Brain pericyte (primary cell): ENCODE results near the gene LILRA6.
"Not testable (repeated sequence)": the region's sequence is repeated elsewhere in the genome, so short reads cannot be mapped to it uniquely, and the experiment has no call there.

Experiments
- DNase-seq: peaks from one replicate; pipeline ENCODE4 v3.0.0-alpha.2; 2012; ENCODE audit warnings: low read depth, low spot score

LILRA6 gene

DNA sequence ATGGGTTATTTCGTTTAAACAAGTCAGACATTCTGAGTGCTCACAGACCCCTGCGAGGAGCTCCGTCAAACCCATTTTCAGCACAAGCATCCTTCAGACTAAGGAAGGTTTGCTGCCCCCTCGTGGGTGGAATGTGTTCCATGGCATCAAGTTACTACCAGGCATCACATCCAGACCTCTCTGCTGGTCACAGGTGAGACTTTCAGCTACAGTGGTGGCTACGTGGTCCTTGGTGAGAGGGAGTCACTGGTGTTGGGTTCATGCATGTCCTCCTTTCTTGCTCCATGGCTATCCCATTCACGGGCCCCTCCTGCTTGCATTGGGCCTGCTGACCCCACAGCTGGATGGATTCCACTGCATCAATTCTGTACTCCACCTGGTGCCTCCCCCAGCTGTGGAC is 23.5 kb upstream of the LILRA6 start:
- no peak for DNase-seq

DNA sequence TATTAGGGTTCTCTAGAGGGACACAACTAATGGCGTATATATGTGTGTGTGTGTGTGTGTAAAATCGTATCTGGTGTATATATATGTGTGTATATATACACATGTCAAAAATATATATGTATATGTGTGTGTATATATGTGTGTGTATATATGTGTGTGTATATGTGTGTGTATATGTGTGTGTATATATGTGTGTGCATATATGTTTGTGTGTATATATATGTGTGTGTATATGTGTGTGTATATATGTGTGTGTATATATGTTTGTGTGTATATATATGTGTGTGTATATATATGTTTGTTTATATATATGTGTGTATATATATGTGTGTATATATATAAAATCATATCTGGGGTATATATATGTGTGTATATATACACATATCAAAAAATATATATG is 19.9 kb upstream of the LILRA6 start:
- no peak for DNase-seq

DNA sequence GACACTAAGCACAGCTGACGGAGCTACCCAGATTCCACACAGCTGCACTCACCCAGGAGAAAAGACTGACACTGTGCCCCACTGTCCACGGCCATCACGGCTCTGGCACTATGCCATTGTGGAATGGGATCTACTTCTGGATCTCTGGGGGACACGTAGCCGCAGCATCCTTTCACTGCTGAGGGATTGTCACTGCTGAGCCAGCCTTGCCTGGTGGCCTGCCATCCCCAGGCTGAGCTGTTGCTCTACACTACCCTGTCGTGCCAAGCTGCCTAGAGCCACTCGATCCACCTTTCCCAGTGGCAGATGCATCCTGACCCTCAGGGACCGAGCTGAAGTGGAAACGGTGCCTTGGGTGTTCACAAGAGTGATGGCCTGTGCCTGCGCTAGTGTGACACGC is 19.5 kb upstream of the LILRA6 start:
- DNase-seq, result no peak

DNA sequence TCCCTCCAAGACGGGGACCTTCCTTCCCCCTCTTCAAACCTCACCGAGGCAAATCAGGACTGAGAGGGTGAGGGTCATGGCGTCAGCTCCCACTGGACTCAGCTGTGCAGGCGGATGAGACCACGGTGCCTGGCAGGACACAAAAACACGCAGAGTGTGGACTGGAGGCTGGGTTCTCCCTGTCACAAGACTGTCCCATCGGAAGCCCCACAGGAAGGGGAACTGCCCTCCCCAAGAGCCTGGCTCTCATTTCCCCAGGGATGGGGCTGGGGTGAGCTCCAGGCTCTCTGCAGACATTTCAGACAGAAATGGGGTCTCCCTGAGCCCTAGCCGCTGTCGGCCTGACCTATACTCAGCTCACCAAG is 14.5 kb upstream of the LILRA6 start, which contains the start of gene LILRB5:
LILRB5 (minus strand) TSS at position 158 of the 365 bp plus-strand sequence; CDS start at position 78, 80 bp downstream.
- no peak for DNase-seq

DNA sequence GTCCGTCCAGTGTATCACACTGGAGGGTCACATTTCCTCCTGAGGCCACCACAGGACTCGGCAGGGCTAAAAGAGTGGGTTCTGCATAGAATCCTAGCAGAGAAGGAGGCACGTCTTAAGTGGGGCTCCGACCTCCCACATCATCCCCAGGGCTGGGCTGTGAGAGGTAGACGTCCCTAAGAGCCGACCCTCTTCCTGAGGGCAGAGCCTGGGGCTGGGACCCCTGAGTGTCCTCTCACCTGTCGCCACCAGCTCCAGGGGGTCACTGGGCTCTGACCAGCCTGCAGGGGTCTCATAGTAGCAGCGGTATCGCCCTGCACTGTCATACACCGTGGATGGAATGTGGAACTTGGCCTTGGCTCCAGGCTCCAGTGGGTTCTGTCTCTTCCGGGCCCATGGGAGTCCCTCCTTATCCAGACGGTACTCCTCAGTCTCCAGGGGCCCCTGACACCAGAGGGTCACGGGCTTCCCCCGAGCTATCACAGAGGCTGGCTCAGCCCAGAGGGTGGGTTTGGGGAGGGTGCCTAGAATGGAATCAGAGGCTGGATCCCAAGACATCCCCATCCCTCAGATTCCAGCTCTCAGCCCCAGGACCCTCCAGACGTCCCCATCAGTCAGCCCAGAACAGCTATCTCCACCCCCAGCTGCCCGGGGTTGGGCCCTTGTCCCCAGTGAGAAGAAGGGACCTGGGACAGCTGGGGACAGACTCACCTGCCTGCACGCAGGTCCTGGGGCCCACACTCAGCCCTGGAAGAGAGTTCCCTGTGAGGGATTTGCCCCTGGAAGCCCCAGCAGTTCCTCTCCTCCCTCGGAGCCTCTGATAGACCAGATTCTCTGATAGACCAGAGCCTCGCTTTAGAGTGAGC is 13.9 kb upstream of the LILRA6 start:
- DNase-seq, result no peak

DNA sequence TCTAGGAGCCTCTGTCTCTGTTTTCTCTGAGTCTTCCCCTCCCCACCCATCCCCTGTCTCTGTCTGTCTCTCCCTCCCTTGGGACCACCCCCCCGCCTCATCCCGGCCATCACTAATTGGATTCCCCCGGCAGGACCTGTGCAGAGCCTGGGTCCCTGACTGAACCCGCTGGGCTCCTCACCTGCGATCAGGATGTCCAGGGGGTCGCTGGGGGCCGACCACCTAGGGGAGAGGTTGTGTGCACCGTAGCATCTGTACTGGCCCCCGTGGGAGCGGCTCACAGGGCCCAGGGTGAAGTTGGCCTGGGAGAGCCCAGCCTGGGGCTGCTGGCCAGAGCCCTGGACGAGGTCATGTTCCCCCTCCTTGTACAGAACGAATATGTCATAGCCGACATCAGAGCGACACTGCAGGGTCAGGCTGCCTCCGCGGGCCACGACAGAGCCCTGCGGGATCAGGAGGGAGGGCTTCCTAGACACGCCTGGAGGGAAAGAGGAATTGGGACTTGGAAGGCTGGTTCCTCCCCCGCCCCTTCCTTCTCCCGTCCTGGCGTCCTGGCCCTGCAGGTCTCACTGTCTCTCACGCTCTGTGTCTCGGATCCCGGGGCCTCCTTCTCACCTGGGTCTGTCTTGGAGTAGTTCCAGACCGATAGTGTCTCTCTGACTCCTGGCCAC is 12.7 kb upstream of the LILRA6 start:
- DNase-seq, result no peak

DNA sequence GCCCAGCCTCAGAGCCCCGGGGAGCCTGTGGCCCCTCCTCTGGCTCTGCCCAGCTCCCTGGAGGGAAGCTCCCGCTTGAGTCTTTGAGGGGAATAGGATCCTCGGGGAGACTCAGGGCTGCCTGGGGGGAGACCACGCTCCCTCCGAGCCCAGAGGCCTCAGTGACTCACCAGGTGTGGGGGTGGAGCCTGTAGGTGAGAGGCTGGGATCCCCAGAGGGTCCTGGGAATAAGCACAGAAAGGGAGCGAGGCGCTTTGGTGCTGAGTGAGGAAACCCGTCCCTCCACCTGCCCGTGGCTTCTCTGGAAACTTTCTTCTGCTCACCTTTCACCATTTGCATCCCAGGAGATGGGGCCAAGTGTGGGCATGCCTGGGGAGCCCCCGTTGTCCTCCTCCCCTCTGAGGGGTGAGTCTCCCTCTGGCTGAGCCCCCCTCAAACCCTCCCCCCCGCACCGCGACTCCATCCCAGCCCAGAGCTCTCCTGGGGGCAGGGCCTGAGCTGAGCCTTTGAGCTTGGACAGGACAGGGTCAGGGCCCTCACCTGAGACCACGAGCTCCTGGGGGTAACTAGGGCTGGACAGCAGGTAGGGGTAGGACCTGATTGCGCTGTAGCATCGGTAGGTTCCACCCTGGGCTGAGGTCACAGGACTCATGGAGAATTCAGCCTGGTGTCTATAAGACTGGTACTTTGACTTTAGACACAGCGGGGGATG is 11.8 kb upstream of the LILRA6 start:
- DNase-seq, result no peak

DNA sequence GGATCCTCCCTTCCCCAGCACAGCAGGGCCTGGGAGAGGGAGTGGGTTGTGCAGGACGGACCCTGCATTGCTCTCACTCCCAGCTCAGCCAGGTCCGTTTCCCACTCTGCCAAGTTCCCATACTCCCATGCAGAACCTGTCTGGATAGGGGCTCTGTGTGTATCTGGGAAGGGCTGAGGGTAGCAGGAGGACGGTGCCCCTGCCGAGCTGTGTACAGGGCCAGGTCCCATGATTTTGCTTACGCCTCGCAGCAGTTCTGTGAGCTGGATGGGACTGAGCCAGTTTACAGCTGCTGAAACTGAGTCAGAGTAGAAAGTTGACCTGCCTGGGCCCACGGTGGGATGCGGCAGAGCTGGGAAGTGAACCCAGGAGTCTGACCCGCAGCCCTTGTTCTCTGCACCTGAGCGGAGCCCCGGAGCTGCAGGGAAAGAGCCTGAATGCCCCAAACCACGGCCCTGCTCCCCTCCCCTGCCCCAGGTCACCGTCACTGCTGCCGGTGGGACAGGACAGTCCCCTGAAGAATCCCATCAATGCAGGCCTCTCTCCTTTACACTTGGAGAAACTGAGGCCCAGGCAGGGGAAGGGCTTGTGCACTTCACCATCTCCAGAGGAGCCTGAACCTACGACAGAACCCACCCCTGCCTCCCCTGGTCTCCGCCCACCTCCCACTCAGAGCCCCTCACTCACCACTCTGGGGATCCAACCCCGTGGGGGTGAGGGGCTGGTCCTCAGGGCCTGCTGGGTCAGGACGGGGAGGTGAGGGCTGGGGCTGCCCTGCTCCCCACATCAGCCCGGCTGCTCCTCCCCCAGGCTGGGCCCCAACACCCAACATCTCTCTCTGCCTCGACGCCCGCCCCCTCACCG is 11.0 kb upstream of the LILRA6 start:
- DNase-seq, result no peak

DNA sequence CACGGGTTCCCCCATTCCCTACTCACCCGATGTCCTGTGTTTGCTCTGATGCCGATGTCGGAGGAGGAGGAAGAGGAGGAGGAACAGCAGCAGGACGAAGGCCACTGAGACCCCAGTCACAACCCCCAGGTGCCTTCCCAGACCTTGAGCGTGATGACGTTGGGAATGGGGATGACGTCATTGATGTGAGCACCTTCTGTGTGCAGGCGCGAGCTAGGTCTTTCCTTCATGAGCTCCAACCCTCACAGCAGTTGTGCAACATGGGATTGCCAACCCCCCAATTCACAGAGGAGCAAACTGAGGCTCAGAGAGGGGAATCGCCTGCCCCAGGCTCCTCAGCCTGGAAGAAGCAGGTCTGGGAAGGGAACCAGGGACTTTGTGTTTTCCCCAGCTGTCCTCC is 10.3 kb upstream of the LILRA6 start:
- DNase-seq, result no peak

DNA sequence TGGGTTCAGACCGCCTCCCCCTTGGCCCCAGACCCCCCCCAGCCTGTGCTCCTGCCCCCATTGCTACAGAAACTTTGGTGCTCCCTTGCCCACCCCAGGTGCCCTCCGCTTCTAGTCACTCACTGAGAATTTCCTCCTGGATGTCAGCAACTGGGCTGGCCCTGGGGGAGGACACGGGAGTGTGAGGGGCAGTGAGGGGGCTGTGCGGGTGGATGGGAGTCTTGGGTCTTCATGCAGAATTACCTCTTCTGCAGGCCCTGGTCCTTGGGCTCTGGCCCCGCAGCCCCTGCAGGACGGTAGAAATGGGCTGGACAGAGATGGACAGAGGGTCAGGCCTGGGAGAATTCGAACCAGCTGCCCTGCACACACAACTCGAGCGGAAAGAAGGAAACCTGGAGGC is 9.7 kb upstream of the LILRA6 start:
- DNase-seq, result no peak

DNA sequence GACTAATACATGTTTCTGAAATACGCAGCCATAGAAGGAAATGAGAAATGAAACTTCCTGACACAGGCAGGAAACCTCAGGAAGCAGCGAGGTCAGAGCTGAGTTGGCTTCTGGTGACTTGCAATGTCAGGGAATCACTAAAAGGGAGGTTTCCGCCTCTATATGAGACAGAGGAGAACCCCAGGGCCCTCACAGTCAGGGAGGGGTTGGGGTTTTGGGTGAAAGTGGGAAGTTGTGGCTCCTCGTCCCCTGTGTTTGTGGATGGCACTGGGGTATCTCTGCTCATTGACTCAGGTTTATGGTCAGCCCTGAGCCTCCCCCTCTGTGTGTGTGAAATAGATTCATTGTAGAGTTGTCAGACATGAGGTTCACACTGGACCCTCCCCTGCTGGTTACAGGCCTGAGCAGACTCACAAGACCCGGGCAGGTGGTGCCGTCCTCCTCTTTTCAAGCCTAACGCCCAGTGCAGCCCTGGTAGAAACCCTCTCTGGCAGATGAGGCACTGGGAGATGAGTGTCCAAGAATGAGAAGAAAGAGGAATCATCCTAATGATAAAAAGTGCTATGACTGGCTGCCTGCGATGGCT is 5.5 kb upstream of the LILRA6 start:
- no peak for DNase-seq

DNA sequence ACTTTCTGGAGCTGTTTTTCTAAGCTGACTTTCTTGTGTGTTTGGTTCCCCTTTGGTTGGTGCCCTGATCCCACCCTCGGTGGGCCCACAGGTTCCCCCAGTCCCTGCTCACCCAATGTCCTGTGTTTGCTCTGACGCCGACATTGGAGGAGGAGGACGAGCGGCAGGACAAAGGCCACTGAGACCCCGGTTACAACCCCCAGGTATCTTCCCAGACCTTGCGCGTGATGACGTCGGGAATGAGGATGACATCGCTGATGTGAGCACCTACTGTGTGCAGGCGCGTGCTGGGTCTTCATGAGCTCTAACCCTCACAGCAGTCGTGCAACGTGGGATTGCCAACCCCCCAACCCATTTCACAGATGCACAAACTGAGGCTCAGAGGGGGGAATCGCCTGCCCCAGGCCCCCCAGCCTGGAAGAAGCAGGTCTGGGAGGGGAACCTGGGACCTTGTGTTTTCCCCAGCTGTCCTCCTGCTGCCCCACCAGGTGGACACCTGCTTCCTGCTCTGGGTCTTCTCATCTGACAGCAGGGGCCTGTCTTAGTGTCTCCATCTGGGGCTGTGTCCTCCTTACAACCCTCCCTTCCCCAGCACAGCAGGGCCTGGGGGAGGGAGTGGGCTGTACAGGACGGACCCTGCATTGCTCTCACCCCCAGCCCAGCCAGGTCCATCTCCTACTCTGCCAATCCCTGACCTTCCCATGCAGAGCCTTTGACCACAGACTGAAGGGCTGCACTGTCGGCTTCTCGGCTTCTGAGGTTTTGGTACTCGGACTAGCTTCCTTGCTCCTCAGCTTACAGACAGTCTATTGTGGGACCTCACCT is 4.7 kb upstream of the LILRA6 start:
- no peak for DNase-seq

DNA sequence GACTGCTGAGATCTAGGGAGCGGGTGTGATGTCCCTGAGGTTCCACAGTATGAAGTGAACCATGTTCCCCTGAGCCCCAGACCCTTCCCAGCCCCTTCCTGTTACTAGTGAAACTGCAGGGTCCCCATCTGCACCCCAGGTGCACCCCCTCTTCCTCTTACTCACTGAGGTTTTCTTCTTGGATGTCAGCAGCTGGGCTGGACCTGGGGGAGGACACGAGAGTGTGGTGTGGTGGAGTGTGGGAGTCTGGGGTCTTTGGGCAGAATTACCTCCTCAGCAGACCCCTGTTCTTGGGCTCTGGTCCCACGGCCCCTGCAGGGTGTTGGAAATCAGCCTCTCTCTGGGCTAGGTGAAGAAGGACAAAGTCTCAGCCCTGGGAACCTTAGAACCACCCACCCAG is 3.3 kb upstream of the LILRA6 start:
- DNase-seq, result no peak

DNA sequence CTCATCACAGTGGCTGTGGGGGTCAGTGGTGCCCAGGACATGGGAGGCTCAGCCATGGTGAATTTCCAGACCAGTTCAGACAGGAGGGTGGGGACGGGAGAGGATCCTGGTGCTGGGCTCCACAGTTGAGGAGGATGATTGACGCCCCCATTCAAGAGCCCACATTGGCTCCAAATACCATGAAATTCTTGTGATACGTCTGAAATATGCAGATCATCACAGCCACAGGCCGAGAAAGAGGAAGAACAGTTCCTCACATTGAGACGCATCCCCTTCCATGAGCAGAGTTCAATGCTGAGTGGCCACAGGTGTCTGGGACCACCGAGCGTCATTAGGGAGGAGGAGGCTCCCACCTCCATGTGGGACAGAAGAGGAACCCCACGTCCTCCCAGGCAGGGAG is 1.2 kb upstream of the LILRA6 start:
- not testable (repeated sequence) for DNase-seq

DNA sequence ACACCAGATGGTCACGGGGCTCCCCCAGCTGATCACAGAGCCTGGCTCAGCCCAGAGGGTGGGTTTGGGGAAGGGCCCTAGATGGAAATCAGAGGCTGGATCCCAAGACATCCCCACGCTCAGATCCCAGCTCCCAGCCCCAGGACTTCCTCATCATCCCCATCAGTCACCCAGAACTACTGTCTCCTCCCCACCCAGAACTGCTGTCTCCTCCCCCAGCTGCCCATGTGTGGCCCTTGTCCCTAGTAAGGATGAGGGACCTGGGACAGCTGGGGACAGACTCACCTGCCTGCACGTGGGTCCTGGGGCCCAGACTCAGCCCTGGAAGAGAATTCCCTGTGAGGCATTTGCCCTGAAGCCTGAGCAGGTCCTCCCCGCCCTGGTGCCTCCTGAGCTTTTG is 356 bp downstream of the LILRA6 start:
- DNase-seq, result not testable (repeated sequence)

DNA sequence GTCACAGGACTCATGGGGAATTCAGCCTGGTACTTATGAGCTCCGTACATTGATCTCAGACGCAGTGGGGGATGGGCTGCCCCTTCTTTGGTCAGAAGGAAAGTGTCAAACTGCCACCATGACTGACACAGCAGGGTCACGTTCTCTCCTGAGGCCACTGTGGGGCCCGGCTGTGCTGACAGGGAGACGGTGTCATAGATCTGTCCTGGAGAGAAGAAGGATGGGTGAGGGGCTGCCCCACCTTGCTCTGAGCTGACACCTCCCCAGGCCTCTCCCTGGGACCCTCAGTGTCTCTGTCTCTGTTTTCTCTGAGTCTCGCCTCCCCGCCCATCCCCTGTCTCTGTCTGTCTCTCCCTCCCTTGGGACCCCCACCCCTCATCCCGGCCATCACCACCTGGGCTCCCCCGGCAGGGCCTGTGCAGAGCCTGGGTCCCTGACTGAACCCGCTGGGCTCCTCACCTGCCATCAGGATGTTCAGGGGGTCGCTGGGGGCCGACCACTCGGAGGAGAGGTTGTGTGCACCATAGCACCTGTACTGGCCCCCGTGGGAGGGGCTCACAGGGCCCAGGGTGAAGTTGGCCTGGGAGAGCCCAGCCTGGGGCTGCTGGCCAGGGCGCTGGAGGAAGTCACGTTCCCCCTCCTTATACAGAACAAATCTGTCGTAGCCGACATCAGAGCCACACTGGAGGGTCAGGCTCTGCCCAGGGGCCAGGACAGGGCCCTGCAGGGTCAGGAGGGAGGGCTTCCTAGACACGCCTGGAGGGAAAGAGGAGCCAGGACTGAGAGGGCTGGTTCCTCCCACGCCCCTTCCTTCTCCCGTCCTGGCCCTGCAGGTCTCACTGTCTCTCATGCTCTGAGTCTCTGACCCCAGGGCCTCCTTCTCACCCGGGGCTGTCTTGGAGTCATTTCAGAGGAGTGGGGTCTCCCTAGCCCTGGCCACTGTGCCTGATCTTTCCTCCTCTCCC is 1.9 kb downstream of the LILRA6 start:
- DNase-seq, result not testable (repeated sequence)

DNA sequence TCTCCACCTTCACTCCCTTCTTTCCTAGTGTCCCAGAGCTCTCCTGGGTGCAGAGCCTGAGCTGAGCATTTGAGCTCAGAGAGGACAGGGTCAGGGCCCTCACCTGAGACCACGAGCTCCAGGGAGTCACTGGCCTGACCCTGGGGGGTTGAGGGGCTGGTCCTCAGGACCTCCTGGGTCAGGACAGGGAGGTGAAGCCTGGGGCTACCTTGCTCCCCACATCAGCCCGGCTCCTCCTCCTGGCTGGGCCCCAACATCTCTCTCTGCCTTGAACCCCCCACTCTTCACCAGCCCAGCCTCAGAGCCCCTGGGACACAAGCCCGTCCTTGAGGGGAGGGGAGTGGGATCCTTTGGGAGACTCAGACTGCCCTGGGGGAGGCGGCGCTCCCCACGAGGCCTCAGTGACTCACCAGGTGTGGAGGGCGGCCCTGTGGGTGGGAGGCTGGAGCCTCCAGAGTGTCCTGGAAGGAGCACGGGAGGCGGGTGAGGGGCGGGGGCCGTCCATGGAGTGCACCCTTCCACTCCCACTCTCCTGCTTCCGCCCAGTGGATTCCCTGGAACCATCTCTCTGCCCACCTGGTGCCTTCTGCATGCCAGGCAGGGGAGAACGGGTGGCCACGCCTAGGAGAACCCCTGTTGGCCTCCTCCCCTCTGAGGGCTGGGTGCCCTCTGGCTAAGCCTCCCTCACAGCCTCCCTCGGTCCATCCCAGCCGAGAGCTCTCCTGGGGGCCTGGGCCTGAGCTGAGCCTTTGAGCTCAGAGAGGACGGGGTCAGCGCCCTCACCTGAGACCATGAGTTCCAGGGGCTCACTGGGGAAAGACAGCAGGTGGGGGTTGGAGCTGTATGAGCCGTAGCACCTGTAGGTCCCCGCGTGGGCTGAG is 2.9 kb downstream of the LILRA6 start:
- not testable (repeated sequence) for DNase-seq

DNA sequence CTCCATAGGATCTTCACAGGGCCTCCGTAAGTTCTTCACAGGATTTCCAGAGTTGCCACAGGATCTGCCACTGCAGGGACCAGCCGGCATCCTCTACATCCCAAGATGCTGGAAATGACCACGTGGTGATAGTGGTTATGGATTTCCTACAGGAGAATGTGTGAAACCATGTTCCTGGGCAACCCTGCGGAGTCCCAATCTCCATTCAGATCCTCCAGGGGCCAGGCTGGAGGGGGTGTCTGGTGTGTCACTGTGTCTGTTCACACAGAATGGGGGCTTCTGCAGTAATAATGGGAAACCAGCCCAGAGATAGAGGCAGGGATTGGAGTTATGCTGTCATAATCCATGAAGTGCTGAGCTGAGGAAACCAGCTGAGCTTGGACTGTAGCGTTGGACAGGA is 8.6 kb downstream of the LILRA6 start:
- no peak for DNase-seq
